NCI-H446 (cell line): ENCODE results near the gene MSLN.
A peak's percentile ranks its signal among the peaks of the same experiment; 100 is the strongest.

Source experiments
- DNase-seq, 2 experiments: peaks; one replicate each; lab custom pipeline; 2025; lab: John Stamatoyannopoulos, UW

The MSLN gene

GRCh38 chr16:760545-761343, at the start of gene MSLN:
Gene MSLN (plus strand): TSS chr16:760734. CDS start chr16:762681, 1,947 bp downstream.
- no peak for DNase-seq

GRCh38 chr16:711084-711483, 49.5 kb upstream of the MSLN start:
- DNase-seq: no peak

- peak in 1 of 2 experiments; percentile 72 for DNase-seq
These were observed 48.8 kb upstream of the MSLN start for GRCh38 chr16:711548-712320.

GRCh38 chr16:712740-713250, 47.7 kb upstream of the MSLN start:
- DNase-seq: peak in 1 of 2 experiments; percentile 45

- no peak for DNase-seq
These were observed 46.5 kb upstream of the MSLN start for GRCh38 chr16:714079-714478.

GRCh38 chr16:714558-715476, 45.7 kb upstream of the MSLN start, which contains the start of gene METRN:
Gene METRN (plus strand): TSS chr16:715118. CDS start chr16:715290, 172 bp downstream.
- peak; percentile 33 to 92 for DNase-seq

- DNase-seq: peak in 1 of 2 experiments; percentile 30
These were observed 44.9 kb upstream of the MSLN start for GRCh38 chr16:715477-716199.

- no peak for DNase-seq
These were observed 44.4 kb upstream of the MSLN start for GRCh38 chr16:716200-716568.

- no peak for DNase-seq
These were observed 43.7 kb upstream of the MSLN start for GRCh38 chr16:716768-717325.

- DNase-seq: no peak
These were observed 42.9 kb upstream of the MSLN start for GRCh38 chr16:717450-718245.

- DNase-seq: no peak
These were observed 42.1 kb upstream of the MSLN start for GRCh38 chr16:718389-718788.

- DNase-seq: no peak
These were observed 41.6 kb upstream of the MSLN start for GRCh38 chr16:718922-719321.

GRCh38 chr16:719815-720446, 40.6 kb upstream of the MSLN start:
- DNase-seq: no peak

GRCh38 chr16:720447-720989, 40.0 kb upstream of the MSLN start:
- DNase-seq: peak; percentile 32 to 72

GRCh38 chr16:720990-721764, 39.4 kb upstream of the MSLN start, which contains the start of gene ANTKMT:
Gene ANTKMT (plus strand): TSS chr16:721146. CDS start chr16:721275, 129 bp downstream.
- DNase-seq: peak; percentile 63 to 88

- no peak for DNase-seq
These were observed 38.6 kb upstream of the MSLN start for GRCh38 chr16:721765-722540.

GRCh38 chr16:722835-723633, 37.5 kb upstream of the MSLN start:
- no peak for DNase-seq
